PC-3 (cell line): ENCODE results near the gene LPCAT1. TPM values are rescaled to one million over a fixed set of nuclear protein-coding genes. Genes with fewer than 3 reads are reported as not detected.

Experiments
- ATAC-seq: fragments of 200-7000 bp; cut with Tn5 transposase; 2 replicates; pipeline ENCODE4 v1.9.1; 2020; ENCODE audit warnings: mild to moderate bottlenecking, moderate library complexity
- BruUV-seq: library from RNA; stranded (reverse); fragments of 400-500 nt; replicated peaks from 2 replicates; lab custom pipeline; 2021; lab: Mats Ljungman, UMichigan
- CTCF ChIA-PET: fragments of 300-600 bp; sonication (Branson Sonifier 250); formaldehyde crosslinking; loops from one replicate; lab custom pipeline; 2022; ENCODE audit warnings: antibody characterized with exemption; lab: Charles Lee
- POLR2A ChIA-PET: fragments of 300-600 bp; sonication (Branson Sonifier 250); formaldehyde crosslinking; loops from one replicate; lab custom pipeline; 2022; ENCODE audit warnings: antibody characterized with exemption; ENCODE audit not compliant: unreplicated experiment; lab: Charles Lee
- DNase-seq: peaks from one replicate; pipeline ENCODE4 v3.0.0-alpha.2; 2015
- H2AFZ ChIP-seq: fragments of 300-600 bp; sonication (generic); 2 replicates; pipeline ENCODE4 v1.6.0; 2016; ENCODE audit warnings: antibody characterized with exemption, low read length
- H3F3A ChIP-seq: fragments of 300-600 bp; sonication (generic); one replicate; pipeline ENCODE4 v1.6.0; 2017; ENCODE audit warnings: antibody characterized with exemption, low read length, control low read depth, mild to moderate bottlenecking; ENCODE audit not compliant: unreplicated experiment
- H3K27ac ChIP-seq: fragments of 300-600 bp; sonication (generic); 2 replicates; pipeline ENCODE4 v1.5.1; 2016; ENCODE audit warnings: mild to moderate bottlenecking, low read length
- H3K27me3 ChIP-seq: fragments of 300-600 bp; sonication (generic); 2 replicates; pipeline ENCODE4 v1.6.1; 2016; ENCODE audit warnings: low read length, mixed read lengths
- H3K36me3 ChIP-seq: fragments of 300-600 bp; sonication (generic); 2 replicates; pipeline ENCODE4 v1.6.1; 2016; ENCODE audit warnings: low read depth, mixed run types, low read length, mixed read lengths
- H3K4me1 ChIP-seq: fragments of 300-600 bp; sonication (generic); 2 replicates; pipeline ENCODE4 v1.5.1; 2016; ENCODE audit warnings: low read length; ENCODE audit not compliant: insufficient read depth
- H3K4me2 ChIP-seq: fragments of 300-600 bp; sonication (generic); 2 replicates; pipeline ENCODE4 v1.6.0; 2016; ENCODE audit warnings: low read length
- H3K4me3 ChIP-seq: fragments of 300-600 bp; sonication (generic); 2 replicates; pipeline ENCODE4 v1.5.1; 2016; ENCODE audit warnings: mild to moderate bottlenecking, low read length, mixed read lengths
- H3K79me2 ChIP-seq: fragments of 300-600 bp; sonication (generic); 2 replicates; pipeline ENCODE4 v1.6.1; 2017; ENCODE audit warnings: low read length, mixed read lengths
- H3K9ac ChIP-seq: fragments of 300-600 bp; sonication (generic); 2 replicates; pipeline ENCODE4 v1.6.0; 2016; ENCODE audit warnings: mild to moderate bottlenecking, low read length
- H3K9me2 ChIP-seq: fragments of 300-600 bp; sonication (generic); replicated peaks from 2 replicates; pipeline ENCODE4 v1.6.1; 2016; ENCODE audit warnings: mixed run types, low read length, mixed read lengths
- H3K9me3 ChIP-seq: fragments of 300-600 bp; sonication (generic); 2 replicates; pipeline ENCODE4 v1.6.1; 2016; ENCODE audit warnings: low read length, mixed read lengths
- H4K20me1 ChIP-seq: fragments of 300-600 bp; sonication (generic); 2 replicates; pipeline ENCODE4 v1.6.1; 2016; ENCODE audit warnings: low read length, mixed read lengths
- EZH2 ChIP-seq: fragments of 300-600 bp; sonication (generic); IDR thresholded peaks from one replicate; pipeline ENCODE4 v1.6.1; 2017; ENCODE audit warnings: antibody characterized with exemption, mild to moderate bottlenecking, low read length; ENCODE audit not compliant: unreplicated experiment
- EZH2phosphoT487 ChIP-seq: fragments of 300-600 bp; sonication (generic); IDR thresholded peaks from 2 replicates; pipeline ENCODE4 v1.6.1; 2018; ENCODE audit warnings: mild to moderate bottlenecking, antibody characterized with exemption, low read length, borderline replicate concordance
- intact Hi-C: fragments of 100-400 bp; cut with micrococcal nuclease; formaldehyde crosslinking; loops from 2 replicates; pipeline ENCODE4 v1.9.0; 2023
- total RNA-seq: library from RNA; depleted of rRNA; stranded (reverse); fragments of >200 nt; gene quantifications from 2 replicates; pipeline ENCODE4 v1.2.3, GENCODE V29; 2014
- TF ChIP-seq, protein P1 (sequence below): fragments of 300-600 bp; sonication (generic); conservative IDR thresholded peaks from 2 replicates; pipeline ENCODE4 v1.5.1; 2017; ENCODE audit warnings: antibody characterized with exemption, low read depth, mild to moderate bottlenecking, low read length

The LPCAT1 gene
- total RNA-seq, 1 experiment from 2014 or later: 121 TPM

DNA sequence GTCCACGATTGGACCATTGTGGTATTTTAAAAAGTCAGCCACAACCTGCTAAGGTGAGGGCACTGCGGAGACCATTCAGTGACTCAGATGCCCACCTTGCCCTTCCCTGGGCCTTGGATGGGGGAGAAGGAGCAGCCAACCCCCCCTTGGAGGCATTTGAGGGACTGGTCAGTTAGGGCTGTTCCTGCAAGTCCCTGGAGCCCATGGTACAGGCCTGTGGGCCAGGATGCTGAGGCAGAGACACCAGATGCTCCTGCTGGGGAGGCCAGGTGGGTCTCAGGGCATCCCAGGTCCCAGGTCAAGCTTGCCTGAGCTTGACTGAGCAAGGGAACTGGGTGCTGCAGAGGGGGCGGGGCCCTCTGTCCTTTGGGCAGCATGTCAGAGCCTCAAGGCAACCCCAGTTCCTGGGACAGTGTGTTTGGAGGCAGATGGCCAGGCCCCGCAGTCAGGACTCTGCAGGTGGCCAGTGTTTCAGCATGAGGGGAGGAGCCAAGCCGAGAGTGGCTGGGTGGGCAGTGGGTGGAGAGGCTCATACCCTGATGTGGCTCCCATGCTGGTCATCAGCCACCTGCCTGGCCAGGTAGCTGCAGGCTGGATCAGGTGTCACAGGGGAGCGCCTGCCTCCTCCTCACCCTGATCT, 106.1 kb downstream of the LPCAT1 start:
- ATAC-seq (no peak), DNase-seq (no peak)
- Histone ChIP-seq H3K4me2 (no peak overlapping the region), H4K20me1 (no peaks in the 10 kb centered on the region), H3K9me3 (no peaks in the 10 kb centered on the region), H2AFZ (no peak overlapping the region), H3K9me2 (no peaks in the 10 kb centered on the region), H3K9ac (no peak overlapping the region), H3K27ac (no peak overlapping the region), H3K4me1 (no peaks in the 10 kb centered on the region), H3K27me3 (no peaks in the 10 kb centered on the region), H3K79me2 (no peaks in the 10 kb centered on the region), H3K36me3 (no peaks in the 10 kb centered on the region), H3F3A (no peaks in the 10 kb centered on the region), H3K4me3 (no peak overlapping the region)
- CTCF ChIA-PET: no interaction called here
- no TSS peak for BruUV-seq
- intact Hi-C loops: no loop called here
- TF ChIP-seq EZH2: no peak
- TF ChIP-seq, protein P1, sequence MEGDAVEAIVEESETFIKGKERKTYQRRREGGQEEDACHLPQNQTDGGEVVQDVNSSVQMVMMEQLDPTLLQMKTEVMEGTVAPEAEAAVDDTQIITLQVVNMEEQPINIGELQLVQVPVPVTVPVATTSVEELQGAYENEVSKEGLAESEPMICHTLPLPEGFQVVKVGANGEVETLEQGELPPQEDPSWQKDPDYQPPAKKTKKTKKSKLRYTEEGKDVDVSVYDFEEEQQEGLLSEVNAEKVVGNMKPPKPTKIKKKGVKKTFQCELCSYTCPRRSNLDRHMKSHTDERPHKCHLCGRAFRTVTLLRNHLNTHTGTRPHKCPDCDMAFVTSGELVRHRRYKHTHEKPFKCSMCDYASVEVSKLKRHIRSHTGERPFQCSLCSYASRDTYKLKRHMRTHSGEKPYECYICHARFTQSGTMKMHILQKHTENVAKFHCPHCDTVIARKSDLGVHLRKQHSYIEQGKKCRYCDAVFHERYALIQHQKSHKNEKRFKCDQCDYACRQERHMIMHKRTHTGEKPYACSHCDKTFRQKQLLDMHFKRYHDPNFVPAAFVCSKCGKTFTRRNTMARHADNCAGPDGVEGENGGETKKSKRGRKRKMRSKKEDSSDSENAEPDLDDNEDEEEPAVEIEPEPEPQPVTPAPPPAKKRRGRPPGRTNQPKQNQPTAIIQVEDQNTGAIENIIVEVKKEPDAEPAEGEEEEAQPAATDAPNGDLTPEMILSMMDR: no peak
- no peak for TF ChIP-seq EZH2phosphoT487
- POLR2A ChIA-PET: no interaction called here

- H3K9me2 ChIP-seq: no peaks in the 10 kb centered on the region
- no peak for ATAC-seq
These were observed 106.8 kb downstream of the LPCAT1 start for GRCh38 chr5:1416856-1417469.

More at GRCh38 chr5:1416856-1417469, 106.8 kb downstream of the LPCAT1 start:
- H3K9ac ChIP-seq: no peak overlapping the region
- DNase-seq: no peak
- no peak overlapping the region for H3K4me2 ChIP-seq
- no peaks in the 10 kb centered on the region for H3F3A ChIP-seq
- ChIA-PET CTCF (no interaction called here), POLR2A (no interaction called here)
- no peaks in the 10 kb centered on the region for H3K79me2 ChIP-seq
- no peaks in the 10 kb centered on the region for H4K20me1 ChIP-seq
- BruUV-seq: no TSS peak
- H3K36me3 ChIP-seq: no peaks in the 10 kb centered on the region
- TF ChIP-seq, protein P1: no peak
- no peak for TF ChIP-seq EZH2phosphoT487
- TF ChIP-seq EZH2: no peak
- intact Hi-C loops: no loop called here
- H2AFZ ChIP-seq: no peak overlapping the region
- no peak overlapping the region for H3K27ac ChIP-seq
- H3K4me3 ChIP-seq: no peak overlapping the region
- H3K4me1 ChIP-seq: no peaks in the 10 kb centered on the region
- H3K27me3 ChIP-seq: no peaks in the 10 kb centered on the region
- H3K9me3 ChIP-seq: no peaks in the 10 kb centered on the region
